Cardiac fibroblast (primary cell): ENCODE results near the gene IGF2.

Experiments used
- DNase-seq, 2 donors: peaks; one replicate each; pipeline versions ENCODE4 v3.0.0 to v3.0.0-alpha.2; 2010; ENCODE audit warnings: low read depth in 2 of 2
- H3K4me3 ChIP-seq, 2 donors: replicated peaks in 1 of 2; 1 replicate in 1 of 2; 2 replicates in 1 of 2; pipeline ENCODE4 v1.5.1; 2011; ENCODE audit warnings: low read depth in 2 of 2, low read length in 2 of 2, mild to moderate bottlenecking in 2 of 2, moderate library complexity in 1 of 2
- TF ChIP-seq, protein P1 (sequence below): IDR thresholded peaks from one replicate; pipeline ENCODE4 v1.5.1; 2011; ENCODE audit warnings: low read depth, mild to moderate bottlenecking, low read length, inconsistent platforms

Gene IGF2

DNA sequence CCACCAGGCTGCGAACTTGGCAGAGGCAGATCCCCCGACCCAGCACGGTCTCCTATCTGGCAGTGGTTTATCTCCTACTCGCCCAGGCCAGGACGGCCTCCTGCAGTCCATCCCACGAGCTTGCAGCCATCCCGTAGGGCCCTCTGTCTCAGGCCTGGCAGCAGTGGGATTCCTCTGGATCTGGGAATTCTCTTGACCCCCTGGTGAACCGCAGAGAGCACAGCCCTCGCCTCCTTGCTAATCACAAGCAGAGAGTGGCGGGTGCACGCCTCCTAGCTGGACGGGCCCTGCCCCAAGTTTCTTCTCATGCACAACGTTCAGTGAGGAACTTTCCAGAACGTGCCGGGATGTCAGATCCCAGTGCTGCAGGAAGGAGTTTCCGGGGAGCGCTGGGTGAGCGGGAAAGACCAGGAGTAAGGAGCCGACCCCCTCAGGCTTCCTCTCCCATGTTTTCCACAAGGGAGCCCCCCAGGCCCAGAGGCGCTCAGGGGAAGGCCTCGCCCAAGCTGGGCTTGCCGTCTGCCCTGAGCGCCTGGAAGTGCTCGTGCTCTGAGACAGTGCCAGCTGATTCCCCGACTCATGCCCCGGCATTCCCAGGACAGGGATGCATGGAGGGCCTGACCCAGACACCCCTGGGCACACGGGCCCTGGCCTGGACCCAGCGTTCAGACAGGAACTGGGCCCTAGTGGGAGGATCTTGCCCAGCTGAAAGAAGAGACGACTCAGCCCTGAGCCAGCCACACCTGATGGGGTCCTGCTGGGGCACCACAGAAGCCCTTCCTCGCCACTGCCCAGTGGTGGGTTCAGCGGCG is 24.6 kb downstream of the IGF2 start:
- TF ChIP-seq, protein P1, sequence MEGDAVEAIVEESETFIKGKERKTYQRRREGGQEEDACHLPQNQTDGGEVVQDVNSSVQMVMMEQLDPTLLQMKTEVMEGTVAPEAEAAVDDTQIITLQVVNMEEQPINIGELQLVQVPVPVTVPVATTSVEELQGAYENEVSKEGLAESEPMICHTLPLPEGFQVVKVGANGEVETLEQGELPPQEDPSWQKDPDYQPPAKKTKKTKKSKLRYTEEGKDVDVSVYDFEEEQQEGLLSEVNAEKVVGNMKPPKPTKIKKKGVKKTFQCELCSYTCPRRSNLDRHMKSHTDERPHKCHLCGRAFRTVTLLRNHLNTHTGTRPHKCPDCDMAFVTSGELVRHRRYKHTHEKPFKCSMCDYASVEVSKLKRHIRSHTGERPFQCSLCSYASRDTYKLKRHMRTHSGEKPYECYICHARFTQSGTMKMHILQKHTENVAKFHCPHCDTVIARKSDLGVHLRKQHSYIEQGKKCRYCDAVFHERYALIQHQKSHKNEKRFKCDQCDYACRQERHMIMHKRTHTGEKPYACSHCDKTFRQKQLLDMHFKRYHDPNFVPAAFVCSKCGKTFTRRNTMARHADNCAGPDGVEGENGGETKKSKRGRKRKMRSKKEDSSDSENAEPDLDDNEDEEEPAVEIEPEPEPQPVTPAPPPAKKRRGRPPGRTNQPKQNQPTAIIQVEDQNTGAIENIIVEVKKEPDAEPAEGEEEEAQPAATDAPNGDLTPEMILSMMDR, result no peak
- peak in 1 of 2 donors; percentile 19 for DNase-seq
- no peak overlapping the region for H3K4me3 ChIP-seq

DNA sequence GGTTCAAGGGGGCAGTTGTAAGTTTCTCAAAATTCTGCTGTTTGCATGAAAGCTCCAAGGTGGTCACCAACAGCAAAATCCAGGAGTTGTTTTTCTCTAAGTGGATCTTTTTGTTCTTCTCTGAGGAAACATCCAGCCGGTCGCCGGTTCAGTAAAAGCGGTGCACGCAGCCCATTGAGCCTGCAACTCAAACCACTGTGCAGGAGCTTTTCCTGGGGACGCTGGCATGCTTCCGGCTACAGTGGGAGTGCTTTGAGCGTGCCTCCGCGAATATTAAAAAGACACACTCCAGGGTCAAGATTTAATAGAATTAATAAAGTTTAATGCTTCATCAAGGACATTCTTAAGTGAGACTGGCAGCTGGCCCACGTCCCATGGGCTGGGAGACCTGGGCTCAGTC is 25.4 kb downstream of the IGF2 start:
- TF ChIP-seq, protein P1, result no peak
- no peak for DNase-seq
- H3K4me3 ChIP-seq, result no peak overlapping the region

DNA sequence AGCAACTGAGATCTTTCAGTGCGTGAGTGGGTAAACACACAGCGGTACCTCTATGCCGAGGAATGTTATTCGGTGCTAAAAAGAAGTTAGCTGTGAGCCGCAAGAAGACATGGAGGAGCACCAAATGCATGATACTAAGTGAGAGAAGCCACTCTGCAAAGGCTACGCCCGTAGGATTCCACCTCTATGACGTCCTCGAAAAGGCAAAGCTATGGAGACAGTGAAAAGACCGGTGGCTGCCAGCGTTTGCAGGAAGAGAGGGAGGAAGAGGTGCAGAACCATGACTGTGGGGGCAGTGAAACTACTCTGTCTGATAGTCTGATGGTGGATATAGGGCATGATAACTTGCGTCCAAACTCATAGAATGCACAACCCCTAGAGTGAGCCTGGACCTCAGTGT is 28.7 kb downstream of the IGF2 start:
- TF ChIP-seq, protein P1, result no peak
- H3K4me3 ChIP-seq, result no peak overlapping the region
- DNase-seq, result no peak

DNA sequence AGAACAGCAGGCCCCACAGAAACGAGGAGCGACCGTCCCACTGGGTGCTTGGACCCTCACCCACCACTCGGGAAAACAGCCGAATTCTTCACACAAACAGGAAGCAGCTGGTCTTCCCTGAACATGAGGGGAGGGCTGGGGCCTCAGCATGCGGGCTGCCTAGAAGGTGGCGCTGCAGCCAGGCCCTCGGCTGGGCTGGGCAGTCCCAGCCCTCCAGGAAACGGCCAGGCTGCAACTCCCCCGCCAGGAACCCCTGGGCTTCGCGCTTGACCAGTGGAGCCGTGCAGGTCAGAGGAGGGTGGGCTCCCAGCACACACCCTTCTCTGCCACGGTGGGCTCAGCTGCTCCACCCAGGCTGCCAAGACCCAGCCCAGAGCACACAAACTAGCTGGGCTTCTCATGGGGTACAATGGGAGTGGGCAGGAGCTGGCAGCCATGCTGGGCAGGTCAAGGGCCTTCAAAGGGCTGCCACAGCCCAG is 29.6 kb downstream of the IGF2 start:
- DNase-seq, result peak in 1 of 2 donors; percentile 10
- TF ChIP-seq, protein P1, result no peak

DNA sequence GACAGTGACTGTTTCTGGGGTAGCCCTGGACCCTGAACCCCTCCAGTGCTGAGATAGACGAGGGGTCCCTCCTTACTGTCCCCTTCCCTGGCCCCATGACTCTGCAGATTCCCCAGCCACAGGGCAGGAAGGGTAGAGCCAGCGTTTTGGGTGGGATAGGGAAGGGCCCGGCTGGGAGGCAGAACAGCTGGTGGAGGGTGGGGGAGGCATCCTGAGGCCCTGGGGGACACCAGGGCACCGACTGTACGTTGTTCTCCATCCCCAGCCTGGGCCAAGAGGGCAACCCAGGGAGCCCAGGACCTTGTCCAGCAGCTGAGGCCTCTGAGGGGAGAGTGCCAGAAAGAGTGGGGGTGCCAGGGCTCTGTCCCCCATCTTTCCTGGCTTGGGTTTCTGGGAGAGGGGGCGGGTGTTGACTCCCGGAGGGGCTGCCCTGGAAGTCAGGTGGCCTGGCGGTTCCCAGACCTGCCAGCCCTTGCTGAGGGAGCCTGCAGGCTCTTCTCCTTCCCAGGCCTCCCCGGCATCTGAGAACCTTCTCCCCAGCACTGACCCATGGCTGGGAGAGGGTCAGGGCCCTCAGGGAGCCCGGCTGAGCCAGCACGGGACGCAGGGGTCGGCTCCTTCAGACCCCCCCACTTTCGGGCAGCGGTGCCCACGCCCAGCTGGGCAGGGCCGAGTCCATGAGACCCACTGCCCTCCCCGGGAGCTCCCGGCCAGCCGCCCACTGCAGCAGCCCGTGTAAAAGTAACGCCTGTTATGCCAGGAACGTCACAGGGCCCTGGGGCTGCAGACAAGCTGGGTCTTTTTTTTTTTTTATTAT is 30.3 kb downstream of the IGF2 start:
- no peak for DNase-seq
- TF ChIP-seq, protein P1, result no peak

More for the DNA sequence above, 29.6 kb downstream of the IGF2 start:
- H3K4me3 ChIP-seq, result no peak overlapping the region

DNA sequence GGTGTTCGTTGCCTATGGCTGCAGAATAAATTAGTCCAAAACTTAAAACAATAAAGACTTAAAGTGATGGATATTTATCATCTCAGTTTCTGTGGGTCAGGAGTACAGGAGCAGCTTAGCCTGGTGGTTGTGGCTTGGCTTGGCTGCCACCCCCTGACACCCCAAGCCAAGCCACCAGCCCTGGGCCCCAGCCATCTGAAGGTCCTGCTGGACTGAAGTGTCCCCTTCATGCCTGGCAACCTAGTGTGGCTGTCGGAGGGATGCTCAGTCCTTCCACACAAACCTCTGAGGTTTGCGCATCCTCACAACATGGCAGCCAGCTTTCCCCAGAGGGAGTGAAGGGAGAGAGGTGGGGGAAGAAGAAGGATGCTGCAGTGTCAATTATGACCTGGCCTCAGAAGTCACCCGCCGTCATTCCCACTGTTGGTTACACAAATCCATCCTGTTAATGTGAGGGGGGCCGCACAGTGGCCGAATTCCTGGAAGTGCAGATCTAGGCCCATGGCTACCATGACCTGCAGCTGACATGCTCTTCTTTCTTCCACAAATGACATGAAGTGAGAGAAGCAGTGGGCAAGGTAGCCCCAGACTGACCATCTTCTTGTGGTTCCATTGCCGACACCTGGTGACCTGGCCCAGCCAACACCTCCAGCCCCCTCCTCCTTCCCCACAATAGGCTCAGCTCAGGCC is 31.1 kb downstream of the IGF2 start:
- TF ChIP-seq, protein P1, result no peak
- no peak for DNase-seq
- H3K4me3 ChIP-seq, result no peak overlapping the region

More for the DNA sequence above, 30.3 kb downstream of the IGF2 start:
- no peak overlapping the region for H3K4me3 ChIP-seq
